ENCODE measurements around the gene PRPH2. TPM values are rescaled to one million over a fixed set of nuclear protein-coding genes. Genes with fewer than 3 reads are reported as not detected.

The PRPH2 gene
- total RNA-seq, 1 donor: 2.6 TPM

DNA sequence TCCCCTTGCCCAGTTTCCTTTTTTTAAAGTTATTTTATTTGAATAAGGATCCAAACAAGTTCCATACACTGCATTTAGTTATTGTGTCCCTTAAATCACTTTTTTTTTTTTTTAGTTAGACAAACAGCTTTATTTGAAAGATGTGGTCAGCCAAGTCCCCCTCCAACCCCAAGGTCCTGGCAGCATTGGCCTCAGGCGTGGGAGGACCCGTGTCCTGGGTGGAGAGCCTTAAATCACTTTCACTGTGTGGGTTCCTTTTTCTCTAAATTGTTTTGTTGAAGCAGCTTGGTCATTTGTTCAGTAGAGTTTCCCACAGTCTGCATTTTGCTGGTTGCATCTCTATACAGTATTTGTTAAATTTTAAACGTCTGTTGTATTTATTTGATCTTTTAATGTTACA is 28.7 kb upstream of the PRPH2 start:
- peak; percentile 25 for DNase-seq (ENCODE audit: low read depth)
- no peak overlapping the region for H3K4me3 ChIP-seq (ENCODE audit: low read depth, low read length)
- TF ChIP-seq, protein P1, sequence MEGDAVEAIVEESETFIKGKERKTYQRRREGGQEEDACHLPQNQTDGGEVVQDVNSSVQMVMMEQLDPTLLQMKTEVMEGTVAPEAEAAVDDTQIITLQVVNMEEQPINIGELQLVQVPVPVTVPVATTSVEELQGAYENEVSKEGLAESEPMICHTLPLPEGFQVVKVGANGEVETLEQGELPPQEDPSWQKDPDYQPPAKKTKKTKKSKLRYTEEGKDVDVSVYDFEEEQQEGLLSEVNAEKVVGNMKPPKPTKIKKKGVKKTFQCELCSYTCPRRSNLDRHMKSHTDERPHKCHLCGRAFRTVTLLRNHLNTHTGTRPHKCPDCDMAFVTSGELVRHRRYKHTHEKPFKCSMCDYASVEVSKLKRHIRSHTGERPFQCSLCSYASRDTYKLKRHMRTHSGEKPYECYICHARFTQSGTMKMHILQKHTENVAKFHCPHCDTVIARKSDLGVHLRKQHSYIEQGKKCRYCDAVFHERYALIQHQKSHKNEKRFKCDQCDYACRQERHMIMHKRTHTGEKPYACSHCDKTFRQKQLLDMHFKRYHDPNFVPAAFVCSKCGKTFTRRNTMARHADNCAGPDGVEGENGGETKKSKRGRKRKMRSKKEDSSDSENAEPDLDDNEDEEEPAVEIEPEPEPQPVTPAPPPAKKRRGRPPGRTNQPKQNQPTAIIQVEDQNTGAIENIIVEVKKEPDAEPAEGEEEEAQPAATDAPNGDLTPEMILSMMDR (IDR thresholded peaks at IDR 0.05; ENCODE audit: insufficient read depth, low read depth, low read length): no peak

DNA sequence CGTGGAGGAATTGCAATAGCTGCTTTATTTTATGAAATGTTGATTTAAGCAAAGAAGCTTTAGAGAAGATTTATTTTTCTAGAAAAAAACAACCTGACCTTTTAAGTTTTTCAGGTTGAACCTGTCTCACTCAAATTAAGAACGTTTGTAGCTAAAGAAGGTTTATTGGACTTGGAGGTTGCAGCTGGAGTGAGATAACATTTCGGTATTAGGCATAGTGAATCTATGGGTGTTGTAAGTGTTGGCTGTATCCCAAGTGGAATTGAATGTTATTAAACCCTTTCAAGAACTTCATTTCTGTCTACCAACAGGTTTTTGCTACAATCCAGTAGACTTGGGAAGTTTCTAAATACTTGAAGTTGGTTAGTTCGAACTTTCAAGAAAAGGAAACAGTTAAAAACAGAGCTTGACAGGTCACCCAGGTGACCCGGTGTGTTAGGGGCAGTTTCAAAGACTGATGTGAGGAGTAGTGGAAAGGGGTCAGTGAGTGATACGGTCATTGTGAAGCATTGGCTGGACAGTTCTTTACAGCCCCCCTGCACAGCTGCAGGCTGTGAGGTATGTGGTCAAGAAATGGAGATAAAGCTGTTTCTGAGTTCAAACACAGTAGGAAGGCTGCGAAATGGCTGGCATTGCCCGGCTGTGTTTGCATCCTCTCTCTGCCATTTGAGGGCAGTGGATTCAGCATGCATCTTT is 26.0 kb upstream of the PRPH2 start:
- TF ChIP-seq, protein P1 (IDR thresholded peaks at IDR 0.05; ENCODE audit: insufficient read depth, low read depth, low read length): no peak
- H3K4me3 ChIP-seq (ENCODE audit: low read depth, low read length): no peak overlapping the region
- DNase-seq (ENCODE audit: low read depth): peak; percentile 24

DNA sequence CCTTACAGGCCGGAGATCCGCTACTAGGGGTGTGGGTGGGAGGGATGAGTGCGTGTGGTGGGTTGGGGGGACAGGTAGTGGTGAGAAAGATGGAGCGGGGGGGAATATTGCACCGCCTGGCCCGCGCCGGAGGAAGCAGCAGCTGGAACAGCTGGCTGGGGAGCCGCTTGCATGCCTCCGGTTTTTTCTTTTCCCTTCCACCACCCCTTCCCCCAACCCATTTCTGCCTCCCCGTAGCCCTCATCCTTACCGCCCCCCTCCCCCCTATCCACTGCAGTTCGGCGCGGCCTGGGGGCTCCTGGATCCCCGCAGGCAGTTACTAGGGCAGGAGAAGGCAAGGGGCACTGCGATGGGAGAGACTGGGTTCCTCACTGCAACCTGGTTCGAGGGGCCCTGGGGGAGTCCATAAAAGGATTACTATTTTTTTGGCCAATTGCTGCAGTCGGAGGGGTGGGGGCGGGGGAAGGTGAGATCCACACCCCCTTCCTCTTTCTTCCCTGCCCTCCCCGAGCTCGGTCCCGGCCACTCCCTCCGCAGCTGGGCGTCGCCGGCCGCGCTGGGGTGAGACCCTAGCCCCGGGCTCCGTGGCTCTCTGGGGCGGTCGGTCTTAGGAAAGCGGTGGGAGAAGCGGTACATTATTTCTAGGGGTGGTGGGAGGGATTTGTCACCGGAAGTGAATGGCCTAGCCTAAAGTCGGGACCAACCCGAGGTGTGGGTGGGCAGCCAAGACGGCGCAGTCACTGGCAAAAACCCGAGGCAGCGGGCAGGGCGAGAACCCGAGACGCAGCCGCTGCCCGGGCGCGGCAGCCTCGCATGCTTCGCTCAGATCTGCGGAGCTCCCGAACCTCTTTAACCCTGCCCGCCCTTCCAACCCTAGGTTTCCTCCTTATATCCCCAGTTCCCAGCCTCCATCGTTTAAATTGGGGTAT is 24.3 kb upstream of the PRPH2 start:
- peak; percentile 95 for DNase-seq (ENCODE audit: low read depth)
- H3K4me3 ChIP-seq (ENCODE audit: low read depth, low read length): peak overlapping the region; percentile 67
- TF ChIP-seq, protein P1 (IDR thresholded peaks at IDR 0.05; ENCODE audit: insufficient read depth, low read depth, low read length): no peak

DNA sequence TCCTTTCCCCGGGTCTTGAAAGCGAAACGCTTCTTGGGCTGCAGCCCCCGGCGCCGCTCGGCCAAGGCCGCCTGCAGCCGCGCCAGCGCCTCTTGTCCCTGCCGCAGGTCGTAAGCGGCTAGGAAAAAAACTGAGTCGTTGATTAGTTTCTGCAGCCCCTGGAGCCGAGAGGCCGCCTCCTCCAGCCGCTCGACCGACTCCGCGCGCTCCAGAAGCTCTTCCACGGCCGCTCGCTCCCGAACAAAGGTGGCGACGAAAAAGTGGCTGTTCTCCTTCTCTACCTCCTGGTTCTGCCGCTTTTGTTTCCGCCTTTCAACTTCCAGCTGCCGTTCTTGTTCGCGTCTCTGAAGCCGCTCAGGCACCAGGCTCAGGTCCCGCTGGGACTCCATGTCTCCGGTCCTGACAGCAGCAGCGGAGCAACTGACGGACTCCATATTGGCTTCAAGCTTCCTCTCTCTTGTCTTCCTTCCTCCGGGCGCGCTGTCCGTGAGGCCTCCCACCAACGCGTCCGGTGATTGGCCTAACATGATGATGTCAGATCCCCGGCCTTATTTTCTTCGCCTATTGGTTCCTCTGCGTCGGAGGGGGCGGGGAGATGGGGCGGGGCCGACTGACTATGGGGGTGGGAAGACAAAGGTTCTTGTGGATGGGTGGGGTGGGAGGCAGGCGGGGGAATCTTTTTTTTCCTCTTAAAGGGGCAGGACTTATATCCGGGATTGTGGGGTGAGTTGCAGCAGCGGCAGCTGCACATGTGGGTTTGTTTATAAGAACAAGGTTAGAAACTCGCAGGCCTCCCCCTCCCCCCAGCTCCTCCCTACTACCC is 23.5 kb upstream of the PRPH2 start, which contains the start of gene TBCC:
Gene TBCC (minus strand): TSS at position 464 of the 823 bp plus-strand sequence. CDS start 30 bp downstream, at position 434.
- TF ChIP-seq, protein P1 (IDR thresholded peaks at IDR 0.05; ENCODE audit: insufficient read depth, low read depth, low read length): no peak
- H3K4me3 ChIP-seq (ENCODE audit: low read depth, low read length): peak within 1 kb of the TSS; percentile 100
- DNase-seq (ENCODE audit: low read depth): peak; percentile 99

DNA sequence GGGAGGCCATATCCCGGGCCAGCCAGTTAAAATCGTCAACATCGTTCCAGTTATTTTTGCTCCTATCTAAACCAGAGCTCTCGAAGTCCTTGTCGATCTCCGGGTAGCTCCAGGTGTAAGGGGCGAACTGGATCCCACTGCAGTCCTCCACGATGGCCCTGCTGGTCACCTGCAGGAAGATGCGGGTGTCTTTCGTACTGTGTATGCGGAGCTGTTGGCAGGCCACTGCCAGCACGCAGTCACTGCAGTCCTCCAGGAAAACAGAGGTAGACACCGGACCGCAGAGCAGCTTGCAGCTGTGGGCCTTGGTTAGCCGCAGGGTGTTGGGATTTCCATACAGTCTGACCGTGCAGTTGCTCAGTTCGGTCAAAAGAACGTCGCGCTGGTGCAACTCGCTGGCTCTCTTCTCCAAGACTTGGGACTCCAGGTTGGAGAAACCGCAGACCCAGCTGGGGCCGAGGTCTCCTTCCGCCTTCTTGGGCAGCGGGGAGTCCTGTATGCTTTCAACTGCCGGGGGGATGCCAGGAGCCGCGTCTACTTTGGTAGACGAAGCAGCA is 22.8 kb upstream of the PRPH2 start:
- TF ChIP-seq, protein P1 (IDR thresholded peaks at IDR 0.05; ENCODE audit: insufficient read depth, low read depth, low read length): no peak
- DNase-seq (ENCODE audit: low read depth): peak; percentile 32

DNA sequence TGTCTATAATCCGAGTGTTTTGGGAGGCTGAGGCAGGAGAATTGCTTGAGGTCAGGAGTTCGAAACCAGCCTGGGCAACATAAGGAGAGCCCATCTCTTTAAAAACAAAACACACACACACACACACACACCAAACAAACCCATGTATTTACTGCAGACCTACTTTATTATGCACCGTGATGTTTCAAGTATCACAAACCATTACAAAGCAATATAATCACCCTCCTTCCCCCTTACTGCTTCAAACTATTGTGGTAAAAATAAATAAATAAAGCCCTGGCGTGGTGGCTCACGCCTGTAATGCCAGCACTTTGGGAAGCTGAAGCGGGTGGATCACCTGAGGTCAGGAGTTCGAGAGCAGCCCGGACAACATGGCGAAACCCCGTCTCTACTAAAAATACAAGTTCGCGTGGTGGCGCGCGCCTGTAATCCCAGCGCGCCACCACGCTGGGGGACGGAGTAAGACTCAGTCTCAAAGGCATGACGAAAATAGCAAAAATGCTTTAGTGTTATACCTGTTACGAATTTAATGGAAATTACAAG is 22.0 kb upstream of the PRPH2 start:
- peak overlapping the region; percentile 100 for H3K4me3 ChIP-seq (ENCODE audit: low read depth, low read length)
- DNase-seq (ENCODE audit: low read depth): peak; percentile 19
- TF ChIP-seq, protein P1 (IDR thresholded peaks at IDR 0.05; ENCODE audit: insufficient read depth, low read depth, low read length): no peak

More for the DNA sequence above, 22.8 kb upstream of the PRPH2 start:
- H3K4me3 ChIP-seq (ENCODE audit: low read depth, low read length): peak overlapping the region; percentile 100

Measured in fibroblast of villous mesenchyme (primary cell).